ENCODE results near the gene KIF6. TPM values are rescaled to one million over a fixed set of nuclear protein-coding genes. Genes with fewer than 3 reads are reported as not detected.

The KIF6 gene
- total RNA-seq, 1 donor from 2014 or later: not detected

- FAIRE-seq: no peak
- TF ChIP-seq CTCF (IDR thresholded peaks at IDR 0.05; ENCODE audit: insufficient read depth, low read length, severe bottlenecking): no peak
Observed at GRCh38 chr6:39590871-39591393, 134.3 kb downstream of the KIF6 start.

GRCh38 chr6:39587080-39587479 is 138.1 kb downstream of the KIF6 start:
- DNase-seq (ENCODE audit: low read depth): no peak
- no peak for TF ChIP-seq CTCF (IDR thresholded peaks at IDR 0.05; ENCODE audit: insufficient read depth, low read length, severe bottlenecking)
- Histone ChIP-seq H3K36me3 (ENCODE audit: control insufficient read depth, insufficient read depth, low read length) (no peaks in the 10 kb centered on the region), H3K4me3 (ENCODE audit: low read depth, low read length) (no peak overlapping the region), H3K27me3 (ENCODE audit: control insufficient read depth, insufficient read depth, low read length) (no peaks in the 10 kb centered on the region)
- FAIRE-seq: no peak

More at GRCh38 chr6:39590871-39591393, 134.3 kb downstream of the KIF6 start:
- no peaks in the 10 kb centered on the region for H3K36me3 ChIP-seq (ENCODE audit: control insufficient read depth, insufficient read depth, low read length)
- H3K27me3 ChIP-seq (ENCODE audit: control insufficient read depth, insufficient read depth, low read length): no peaks in the 10 kb centered on the region
- H3K4me3 ChIP-seq (ENCODE audit: low read depth, low read length): no peak overlapping the region
- no peak for DNase-seq (ENCODE audit: low read depth)

- DNase-seq (ENCODE audit: low read depth) (no peak), FAIRE-seq (no peak)
- H3K4me3 ChIP-seq (ENCODE audit: low read depth, low read length): no peak overlapping the region
- H3K27me3 ChIP-seq (ENCODE audit: control insufficient read depth, insufficient read depth, low read length): no peaks in the 10 kb centered on the region
- H3K36me3 ChIP-seq (ENCODE audit: control insufficient read depth, insufficient read depth, low read length): no peaks in the 10 kb centered on the region
- TF ChIP-seq CTCF (IDR thresholded peaks at IDR 0.05; ENCODE audit: insufficient read depth, low read length, severe bottlenecking): no peak
Observed at GRCh38 chr6:39585641-39586040, 139.6 kb downstream of the KIF6 start.

- Histone ChIP-seq H3K36me3 (ENCODE audit: control insufficient read depth, insufficient read depth, low read length) (no peaks in the 10 kb centered on the region), H3K27me3 (ENCODE audit: control insufficient read depth, insufficient read depth, low read length) (no peaks in the 10 kb centered on the region), H3K4me3 (ENCODE audit: low read depth, low read length) (no peak overlapping the region)
- no peak for TF ChIP-seq CTCF (IDR thresholded peaks at IDR 0.05; ENCODE audit: insufficient read depth, low read length, severe bottlenecking)
- FAIRE-seq: no peak
- no peak for DNase-seq (ENCODE audit: low read depth)
Observed at GRCh38 chr6:39577446-39578165, 147.6 kb downstream of the KIF6 start.

- no peak for FAIRE-seq
- H3K4me3 ChIP-seq (ENCODE audit: low read depth, low read length): no peak overlapping the region
- TF ChIP-seq CTCF (IDR thresholded peaks at IDR 0.05; ENCODE audit: insufficient read depth, low read length, severe bottlenecking): no peak
- H3K36me3 ChIP-seq (ENCODE audit: control insufficient read depth, insufficient read depth, low read length): no peaks in the 10 kb centered on the region
- no peak for DNase-seq (ENCODE audit: low read depth)
- no peaks in the 10 kb centered on the region for H3K27me3 ChIP-seq (ENCODE audit: control insufficient read depth, insufficient read depth, low read length)
Observed at GRCh38 chr6:39576556-39577303, 148.5 kb downstream of the KIF6 start.

Data from bronchial epithelial cell (primary cell).